NCI-H82 (cell line): ENCODE measurements around the gene TMED1.
"Not testable (repeated sequence)": the region's sequence is repeated elsewhere in the genome, so short reads cannot be mapped to it uniquely, and the experiment has no call there.

Experiments used
- DNase-seq: peaks from one replicate; lab custom pipeline; 2025; lab: John Stamatoyannopoulos, UW

Gene TMED1

DNA sequence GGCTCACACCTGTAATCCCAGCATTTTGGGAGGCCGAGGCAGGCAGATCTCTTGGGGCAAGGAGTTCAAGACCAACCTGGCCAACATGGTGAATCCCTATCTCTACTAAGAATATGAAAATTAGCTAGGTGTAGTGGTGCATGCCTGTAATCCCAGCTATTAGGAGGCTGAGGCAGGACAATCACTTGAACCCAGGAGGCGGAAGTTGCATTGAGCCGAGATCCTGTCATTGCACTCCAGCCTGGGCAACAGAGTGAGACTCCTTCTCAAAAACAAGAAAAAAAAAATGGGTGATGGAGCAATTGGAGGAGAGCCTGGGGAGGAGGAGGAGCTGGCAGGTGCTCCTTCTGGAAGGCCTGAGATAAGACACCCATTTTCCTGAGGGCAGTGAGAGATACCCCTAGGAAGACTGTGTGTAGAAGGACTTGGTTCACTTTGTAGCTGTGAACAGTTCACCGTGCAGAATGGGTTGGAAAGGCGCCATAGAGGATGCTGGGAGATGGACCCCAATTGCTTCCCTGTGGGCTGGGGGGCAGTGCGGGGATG lies 26.6 kb upstream of the TMED1 start:
- DNase-seq: no peak

- peak; percentile 51 for DNase-seq
Observed at GRCh38 chr19:10861103-10861651, 25.2 kb upstream of the TMED1 start.

DNA sequence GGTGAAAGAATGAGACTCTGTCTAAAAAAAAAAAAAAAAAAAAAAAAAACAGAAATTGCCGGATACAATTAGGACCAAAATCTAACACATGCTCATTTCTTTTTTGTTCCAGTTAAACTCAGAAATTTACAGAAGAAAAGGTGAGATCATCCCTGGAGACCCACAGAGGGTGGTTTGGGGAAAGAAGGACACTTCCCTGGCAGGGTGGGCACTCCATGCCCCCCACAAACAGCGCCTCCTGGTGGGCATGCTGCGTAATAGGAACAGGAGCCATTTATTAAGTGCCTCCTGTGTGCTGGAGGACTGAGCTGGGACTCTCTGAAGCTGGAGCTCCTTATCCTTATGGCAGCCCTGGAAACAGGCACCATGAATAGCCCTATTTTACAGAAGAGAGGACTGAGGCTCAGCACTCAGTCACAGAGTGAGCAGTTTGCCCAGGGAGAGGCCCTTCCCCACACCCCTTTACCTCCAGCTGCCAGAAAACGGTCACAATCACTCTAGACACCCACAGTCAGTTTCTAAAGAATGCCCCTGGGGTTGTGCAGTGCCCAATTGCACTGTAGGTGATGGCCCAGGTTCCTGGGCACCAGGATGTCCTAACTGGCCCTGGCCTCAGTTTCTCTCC lies 22.3 kb upstream of the TMED1 start:
- DNase-seq: peak; percentile 63

- DNase-seq: not testable (repeated sequence)
Observed at GRCh38 chr19:10856899-10857298, 20.9 kb upstream of the TMED1 start.

- peak; percentile 50 for DNase-seq
Observed at GRCh38 chr19:10855879-10856522, 20.0 kb upstream of the TMED1 start.

- no peak for DNase-seq
Observed at GRCh38 chr19:10854350-10855089, 18.5 kb upstream of the TMED1 start.

DNA sequence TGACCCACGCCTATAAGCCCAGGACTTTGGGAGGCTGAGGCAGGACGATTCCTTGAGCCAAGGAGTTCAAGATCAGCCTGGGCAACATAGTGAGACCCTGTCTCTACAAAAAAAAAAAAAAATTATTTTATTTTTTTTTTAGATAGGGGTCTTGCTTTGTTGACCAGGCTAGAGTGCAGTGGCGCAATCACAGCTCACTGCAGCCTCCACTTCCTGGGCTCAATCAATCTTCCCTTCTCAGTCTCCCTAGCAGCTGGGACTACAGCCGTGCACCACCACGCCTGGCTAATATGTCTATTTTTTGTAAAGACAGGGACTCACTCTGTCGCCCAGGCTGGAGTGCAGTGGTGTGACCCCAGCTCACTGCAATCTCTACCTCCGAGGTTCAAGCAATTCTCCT lies 16.9 kb upstream of the TMED1 start:
- DNase-seq: no peak

DNA sequence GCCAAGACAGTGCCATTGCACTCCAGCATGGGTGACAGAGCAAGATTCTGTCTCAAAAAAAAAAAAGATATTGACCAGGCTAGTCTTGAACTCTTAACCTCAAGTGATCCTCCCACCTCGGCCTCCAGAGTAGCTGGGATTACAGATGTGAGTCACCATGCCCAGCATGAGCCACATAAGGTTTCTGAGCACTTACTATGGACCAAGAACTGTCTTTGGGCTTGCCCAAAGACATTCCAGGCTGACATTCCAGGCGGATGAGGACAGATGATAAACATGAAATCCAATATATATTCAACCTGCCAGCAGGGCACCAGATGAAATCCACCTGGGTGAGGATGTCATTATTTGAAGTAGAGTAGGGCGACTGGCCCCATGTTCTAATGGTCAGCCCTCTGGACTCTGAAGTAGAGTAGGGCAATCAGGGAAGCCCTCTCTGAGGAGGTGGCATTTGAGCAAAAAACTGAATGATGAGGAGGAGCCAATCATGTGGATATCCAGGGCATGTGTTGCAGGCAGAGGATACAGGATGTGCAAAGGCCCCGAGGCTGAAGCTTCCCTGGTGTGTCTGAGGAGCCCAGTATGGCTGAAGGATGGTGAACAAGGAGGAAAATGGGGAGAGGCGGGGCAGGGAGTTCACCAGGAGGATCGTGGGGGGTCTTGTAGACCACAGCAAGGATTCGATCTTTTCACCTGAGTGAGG lies 16.2 kb upstream of the TMED1 start:
- DNase-seq: no peak

DNA sequence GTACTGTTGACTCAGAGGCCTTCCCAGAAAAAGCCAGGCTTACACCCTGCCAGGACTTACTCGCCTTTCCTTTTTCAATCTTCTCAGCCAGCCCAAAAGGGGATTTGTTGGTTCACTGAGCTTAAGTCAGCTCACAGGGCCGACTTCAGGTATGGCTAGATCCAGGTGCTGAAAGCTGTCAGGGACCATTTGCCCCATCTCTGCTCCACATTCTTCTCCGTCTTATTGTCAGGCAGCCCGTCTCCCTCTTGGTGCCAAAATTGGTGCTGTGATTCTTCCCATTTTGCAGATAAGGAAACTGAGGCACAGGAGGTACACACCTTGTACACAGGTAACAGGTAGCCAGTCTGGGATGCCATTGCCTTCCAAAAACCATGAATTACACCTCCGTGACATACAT lies 14.6 kb upstream of the TMED1 start:
- no peak for DNase-seq

GRCh38 chr19:10848230-10848856 lies 12.3 kb upstream of the TMED1 start, which contains the start of gene C19orf38:
Gene C19orf38 (plus strand): TSS chr19:10848415. CDS start chr19:10848509, 94 bp downstream.
- no peak for DNase-seq

GRCh38 chr19:10846500-10847202 lies 10.6 kb upstream of the TMED1 start:
- DNase-seq: no peak

DNA sequence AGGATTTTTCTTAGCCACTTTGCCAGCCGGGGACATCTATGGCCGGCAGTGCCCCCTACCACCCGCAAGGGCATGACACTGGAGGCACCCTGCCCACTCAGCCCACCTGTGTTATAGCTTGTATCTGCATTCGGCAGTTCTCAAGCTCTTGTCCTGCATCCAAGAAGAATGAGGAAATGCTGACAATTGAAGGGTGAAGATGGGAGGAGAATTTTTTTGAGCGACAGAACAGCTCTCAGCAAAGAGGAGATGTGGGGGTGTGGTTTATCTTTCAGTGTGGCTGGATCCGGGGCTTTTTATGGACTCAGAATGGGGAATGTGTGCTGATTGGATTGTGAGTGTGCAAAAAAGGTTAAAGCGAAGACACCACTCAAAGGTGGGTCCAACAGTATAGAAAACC lies 6.8 kb upstream of the TMED1 start:
- DNase-seq: no peak

DNA sequence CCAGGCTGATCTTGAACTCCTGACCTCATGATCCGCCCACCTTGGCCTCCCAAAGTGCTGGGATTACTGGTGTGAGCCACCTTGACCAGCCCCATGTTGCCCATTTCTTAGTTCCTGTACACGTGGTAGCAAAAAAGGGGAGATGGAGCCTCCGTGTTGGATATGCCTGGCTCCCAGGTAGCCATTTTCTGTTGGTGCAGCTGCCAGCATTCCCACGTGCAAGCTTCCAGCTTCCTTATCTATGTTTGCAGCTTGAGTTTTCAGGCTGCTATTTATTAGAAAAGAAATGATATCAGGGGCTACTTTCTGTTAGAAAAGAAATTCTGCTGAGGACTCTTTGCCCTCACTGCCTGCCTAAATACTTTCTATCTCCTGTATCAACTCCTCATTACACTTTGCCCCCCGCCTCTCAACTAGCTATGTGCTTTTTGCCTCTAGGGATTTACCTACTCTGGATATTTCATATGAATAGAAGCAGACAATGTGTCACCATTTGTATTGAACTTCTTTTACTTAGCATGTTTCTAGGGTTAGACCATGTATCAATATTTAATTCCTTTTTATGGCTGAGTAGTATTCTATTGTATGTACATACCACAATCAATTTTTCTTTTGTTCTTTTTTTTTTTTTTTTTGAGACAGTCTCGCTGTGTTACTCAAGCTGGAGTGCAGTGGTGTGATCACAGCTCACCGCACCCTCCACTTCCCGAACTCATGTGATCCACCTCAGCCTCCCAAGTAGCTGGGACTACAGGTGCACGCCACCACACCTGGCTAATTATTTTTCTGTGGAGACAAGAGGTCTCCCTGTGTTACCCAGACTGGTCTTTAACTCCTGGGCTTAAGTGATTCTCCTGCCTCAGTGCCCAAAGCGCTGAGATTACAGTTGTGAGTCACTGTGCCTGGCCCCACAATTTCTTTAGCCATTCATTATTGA lies 3.4 kb upstream of the TMED1 start:
- no peak for DNase-seq

DNA sequence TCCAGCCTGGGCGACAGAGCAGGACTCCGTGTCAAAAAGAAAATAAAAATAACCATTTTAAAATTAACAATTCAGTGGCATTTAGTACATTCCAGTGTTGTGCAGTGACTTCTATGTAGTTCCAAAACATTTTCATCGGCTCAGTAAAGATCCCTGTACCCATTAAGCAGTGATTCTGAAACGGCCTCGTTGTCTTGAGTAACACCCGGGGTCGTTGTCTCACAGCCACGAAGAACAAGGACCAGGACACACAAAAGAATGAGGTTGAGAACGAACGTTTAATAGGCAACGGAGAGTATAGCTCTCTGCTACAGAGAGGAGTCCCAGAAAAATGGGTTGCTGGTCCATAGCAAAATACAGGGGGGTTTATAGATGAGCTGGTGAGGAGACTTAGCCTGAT lies 2.4 kb upstream of the TMED1 start:
- DNase-seq: no peak

DNA sequence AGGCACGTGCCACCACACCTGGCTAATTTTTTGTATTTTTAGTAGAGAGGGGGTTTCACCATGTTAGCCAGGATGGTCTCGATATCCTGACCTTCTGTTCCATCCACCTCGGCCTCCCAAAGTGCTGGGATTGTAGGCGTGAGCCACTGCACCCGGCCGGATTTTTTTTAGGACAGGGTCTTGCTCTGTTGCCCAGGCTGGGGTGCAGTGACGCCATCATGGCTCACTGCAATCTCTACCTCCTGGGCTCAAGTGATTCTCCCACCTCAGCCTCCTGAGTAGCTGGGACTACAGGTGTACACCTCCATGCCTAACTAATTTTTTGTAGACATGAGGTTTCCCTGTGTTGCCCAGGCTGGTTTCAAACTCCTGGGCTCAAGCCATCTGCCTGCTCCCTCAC lies 1.6 kb upstream of the TMED1 start:
- DNase-seq: not testable (repeated sequence)

- peak; percentile 91 for DNase-seq
Observed at GRCh38 chr19:10836479-10837330, 693 bp upstream of the TMED1 start.

DNA sequence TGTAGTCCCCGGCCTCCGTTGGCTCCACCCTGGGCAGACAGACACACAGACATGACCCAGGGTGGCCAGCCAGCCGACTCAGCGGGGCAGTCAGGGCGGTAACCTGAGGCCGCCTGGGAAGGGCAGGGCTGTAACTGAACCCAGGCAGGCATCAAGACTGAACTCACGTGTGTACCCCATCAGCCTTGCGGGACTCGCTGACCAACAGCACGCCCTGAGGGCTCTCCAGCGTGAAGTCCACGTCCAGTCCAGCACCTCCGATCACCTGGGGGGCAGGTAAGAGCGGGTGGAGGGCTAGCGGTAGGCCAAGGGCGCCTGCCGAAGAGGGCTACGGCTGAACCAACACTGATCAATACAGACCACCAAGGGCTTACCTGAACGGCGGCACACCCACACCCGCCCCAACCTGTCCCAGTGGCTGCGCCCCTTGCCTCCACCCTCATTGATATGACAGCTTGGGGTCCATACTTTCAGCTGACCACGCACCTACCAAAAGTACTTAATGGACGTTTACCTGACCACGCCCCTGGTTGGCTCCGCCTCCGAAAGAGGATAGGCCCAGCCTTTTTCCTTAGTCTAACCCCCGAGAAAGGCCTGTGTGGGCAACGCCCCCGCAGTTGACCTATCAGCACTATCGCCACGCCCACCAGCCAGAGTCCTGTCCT lies 791 bp downstream of the TMED1 start:
- no peak for DNase-seq

GRCh38 chr19:10832939-10833296 lies 3.1 kb downstream of the TMED1 start:
- DNase-seq: no peak
